ENCODE measurements around the gene PHACTR3. TPM values are rescaled to one million over a fixed set of nuclear protein-coding genes. Genes with fewer than 3 reads are reported as not detected.
A peak's percentile ranks its signal among the peaks of the same experiment; 100 is the strongest.

Gene PHACTR3
- total RNA-seq, 4 donors from 2014 or later = 0.54 to 0.81 (median 0.59) TPM; not detected in 1

GRCh38 chr20:59575216-59575615 is 29.1 kb upstream of the PHACTR3 start:
- WGBS, 2 donors (ENCODE audit: low coverage in 1 of 2) = 47 to 73% methylated on average over 2 of the region's 5 CpGs
- Histone ChIP-seq H3K27ac (no peak overlapping the region), H3K9me3 (no peaks in the 10 kb centered on the region), H3K27me3 (peaks cover 95% of the 10 kb centered on the region), H3K4me3 (no peak overlapping the region), H3K4me1 (peaks cover 0 to 31% (median 0%) of the 10 kb centered on the region in 3 donors), H3K36me3 (no peaks in the 10 kb centered on the region)
- TF ChIP-seq POLR2AphosphoS5 (IDR thresholded peaks at IDR 0.05) (no peak), POLR2A (IDR thresholded peaks at IDR 0.05) (no peak), CTCF (IDR thresholded peaks at IDR 0.05) (no peak), EP300 (IDR thresholded peaks at IDR 0.05) (no peak)
- no peak for ATAC-seq

DNA sequence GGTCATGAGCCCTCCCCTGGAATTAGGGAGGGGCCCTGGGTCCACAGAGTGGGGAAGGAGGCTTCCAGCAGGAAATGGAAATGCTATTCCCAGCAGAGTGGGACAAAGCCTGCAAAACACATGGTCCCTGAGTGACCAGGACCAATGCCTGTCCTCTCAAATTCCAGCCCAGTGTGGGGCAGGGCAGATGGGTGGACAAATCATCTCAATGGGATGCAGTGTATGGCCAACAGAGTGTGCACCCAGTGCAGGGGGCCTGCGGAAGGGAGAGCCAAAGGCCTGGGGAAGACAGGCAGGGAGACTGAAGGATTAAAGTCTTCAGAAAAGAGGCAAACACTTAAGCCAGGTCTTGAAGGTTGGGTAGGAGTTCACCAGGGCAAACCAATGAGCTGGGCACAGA is 28.7 kb upstream of the PHACTR3 start:
- no peak overlapping the region for H3K27ac ChIP-seq
- no peaks in the 10 kb centered on the region for H3K36me3 ChIP-seq
- no peak for ATAC-seq
- H3K9me3 ChIP-seq = no peaks in the 10 kb centered on the region
- no peak overlapping the region for H3K4me3 ChIP-seq
- WGBS, 2 donors (ENCODE audit: low coverage in 1 of 2) = 80 to 100% methylated on average over 1 of the region's 1 CpG
- peaks cover 0 to 33% (median 0%) of the 10 kb centered on the region in 3 donors for H3K4me1 ChIP-seq
- peaks cover 97% of the 10 kb centered on the region for H3K27me3 ChIP-seq
- TF ChIP-seq POLR2A (IDR thresholded peaks at IDR 0.05) = no peak
- TF ChIP-seq POLR2AphosphoS5 (IDR thresholded peaks at IDR 0.05) = no peak
- no peak for TF ChIP-seq CTCF (IDR thresholded peaks at IDR 0.05)
- TF ChIP-seq EP300 (IDR thresholded peaks at IDR 0.05) = no peak

GRCh38 chr20:59576216-59576953 is 28.0 kb upstream of the PHACTR3 start:
- Histone ChIP-seq H3K4me3 (no peak overlapping the region), H3K9me3 (no peaks in the 10 kb centered on the region), H3K27me3 (peaks cover 90% of the 10 kb centered on the region), H3K4me1 (peaks cover 0 to 33% (median 0%) of the 10 kb centered on the region in 3 donors), H3K27ac (no peak overlapping the region), H3K36me3 (no peaks in the 10 kb centered on the region)
- no peak for TF ChIP-seq POLR2A (IDR thresholded peaks at IDR 0.05)
- TF ChIP-seq POLR2AphosphoS5 (IDR thresholded peaks at IDR 0.05) = no peak
- no peak for TF ChIP-seq CTCF (IDR thresholded peaks at IDR 0.05)
- ATAC-seq = no peak
- WGBS, 2 donors (ENCODE audit: low coverage in 1 of 2) = no CpG with 5 or more reads among the region's 18 CpGs

DNA sequence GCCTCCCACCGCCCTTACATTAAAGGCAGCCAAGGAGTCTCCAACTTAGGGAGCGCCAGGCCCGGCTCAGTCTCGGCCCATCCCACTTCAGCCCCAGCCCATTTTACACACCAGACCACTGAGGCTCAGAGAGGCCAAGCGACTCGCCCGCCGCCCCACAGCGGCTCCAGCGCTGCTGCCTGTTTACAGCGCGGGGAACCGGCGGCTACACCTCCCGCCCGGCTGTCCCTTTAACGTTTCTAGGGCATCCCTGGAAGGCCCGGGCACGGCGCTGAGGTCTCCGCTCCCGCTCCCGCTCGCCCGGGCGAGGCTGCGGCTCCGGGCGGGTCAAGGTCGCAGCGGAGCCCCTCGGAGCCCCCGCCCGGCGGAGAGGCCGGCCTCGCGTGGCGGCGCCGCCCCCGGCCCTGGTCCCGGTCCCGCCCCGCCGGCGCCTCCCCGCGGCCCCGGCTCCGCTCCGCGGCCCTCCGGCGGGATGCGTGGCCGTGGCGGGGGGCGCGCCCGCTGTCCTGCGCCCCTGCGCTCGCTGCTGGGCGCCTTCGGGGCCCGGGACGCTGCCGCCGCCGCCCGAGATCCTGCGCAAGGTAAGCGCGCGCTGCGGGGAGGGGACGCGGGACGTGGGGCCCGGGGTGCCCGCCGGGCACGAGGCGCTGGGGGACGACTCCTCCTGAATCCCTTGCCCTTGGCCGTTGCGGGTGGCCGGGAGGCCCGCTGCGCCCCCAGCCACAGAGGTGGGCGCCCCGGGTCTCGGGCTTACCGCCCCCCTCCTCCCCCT is 27.1 kb upstream of the PHACTR3 start:
- H3K27ac ChIP-seq = no peak overlapping the region
- no peak for ATAC-seq
- no peaks in the 10 kb centered on the region for H3K36me3 ChIP-seq
- H3K27me3 ChIP-seq = peaks cover 81% of the 10 kb centered on the region
- no peaks in the 10 kb centered on the region for H3K9me3 ChIP-seq
- 4 to 45% methylated on average over 4 to 5 of the region's 95 CpGs for WGBS, 2 donors (ENCODE audit: low coverage in 1 of 2)
- peak overlapping the region in 1 of 2 donors; percentile 39 for H3K4me3 ChIP-seq
- peaks cover 0 to 24% (median 0%) of the 10 kb centered on the region in 3 donors for H3K4me1 ChIP-seq
- TF ChIP-seq CTCF (IDR thresholded peaks at IDR 0.05) (no peak), POLR2AphosphoS5 (IDR thresholded peaks at IDR 0.05) (no peak), POLR2A (IDR thresholded peaks at IDR 0.05) (no peak), EP300 (IDR thresholded peaks at IDR 0.05) (no peak)

All from gastroesophageal sphincter (tissue), 4 donors.